Measurements from ENCODE around the gene ATRNL1. TPM values are rescaled to one million over a fixed set of nuclear protein-coding genes. Genes with fewer than 3 reads are reported as not detected.

The ATRNL1 gene
- total and polyA plus RNA-seq, 4 donors: 11.7 to 180 (median 38.5) TPM

- no peak overlapping the region for H3K4me3 ChIP-seq (ENCODE audit: low read depth, low read length)
Measured at GRCh38 chr10:115981081-115981480, 887.9 kb downstream of the ATRNL1 start.

GRCh38 chr10:115982076-115982475, 888.9 kb downstream of the ATRNL1 start:
- WGBS (ENCODE audit: insufficient coverage): 88% methylated on average over 4 of the region's 6 CpGs

More at GRCh38 chr10:115981081-115981480, 887.9 kb downstream of the ATRNL1 start:
- H3K9me3 ChIP-seq (ENCODE audit: control insufficient read depth, insufficient read depth, low read length): no peaks in the 10 kb centered on the region
- no peaks in the 10 kb centered on the region for H3K36me3 ChIP-seq (ENCODE audit: control insufficient read depth, insufficient read depth, low read length)
- H3K27me3 ChIP-seq (ENCODE audit: control insufficient read depth, insufficient read depth, low read length): no peaks in the 10 kb centered on the region
- DNase-seq (ENCODE audit: low read depth in 4 of 6, low spot score in 6 of 6): peak in 2 of 6 donors; percentile 39 to 85
- H3K4me1 ChIP-seq (ENCODE audit: control insufficient read depth, insufficient read depth, low read length): peaks cover 6% of the 10 kb centered on the region
- WGBS (ENCODE audit: insufficient coverage): 20% methylated on average over 6 of the region's 8 CpGs
- no peak overlapping the region for H3K27ac ChIP-seq (ENCODE audit: low read depth, low read length)

GRCh38 chr10:115982526-115982925, 889.4 kb downstream of the ATRNL1 start:
- WGBS (ENCODE audit: insufficient coverage): 81% methylated on average over 2 of the region's 2 CpGs
- DNase-seq (ENCODE audit: low read depth in 4 of 6, low spot score in 6 of 6): no peak
- H3K4me1 ChIP-seq (ENCODE audit: control insufficient read depth, insufficient read depth, low read length): peaks cover 6% of the 10 kb centered on the region
- no peaks in the 10 kb centered on the region for H3K9me3 ChIP-seq (ENCODE audit: control insufficient read depth, insufficient read depth, low read length)
- H3K4me3 ChIP-seq (ENCODE audit: low read depth, low read length): no peak overlapping the region
- H3K27me3 ChIP-seq (ENCODE audit: control insufficient read depth, insufficient read depth, low read length): no peaks in the 10 kb centered on the region
- no peak overlapping the region for H3K27ac ChIP-seq (ENCODE audit: low read depth, low read length)
- H3K36me3 ChIP-seq (ENCODE audit: control insufficient read depth, insufficient read depth, low read length): no peaks in the 10 kb centered on the region

More at GRCh38 chr10:115982076-115982475, 888.9 kb downstream of the ATRNL1 start:
- Histone ChIP-seq H3K9me3 (ENCODE audit: control insufficient read depth, insufficient read depth, low read length) (no peaks in the 10 kb centered on the region), H3K4me3 (ENCODE audit: low read depth, low read length) (no peak overlapping the region), H3K36me3 (ENCODE audit: control insufficient read depth, insufficient read depth, low read length) (no peaks in the 10 kb centered on the region), H3K4me1 (ENCODE audit: control insufficient read depth, insufficient read depth, low read length) (peaks cover 6% of the 10 kb centered on the region), H3K27ac (ENCODE audit: low read depth, low read length) (no peak overlapping the region), H3K27me3 (ENCODE audit: control insufficient read depth, insufficient read depth, low read length) (no peaks in the 10 kb centered on the region)
- DNase-seq (ENCODE audit: low read depth in 4 of 6, low spot score in 6 of 6): no peak

- H3K4me1 ChIP-seq (ENCODE audit: control insufficient read depth, insufficient read depth, low read length): peaks cover 6% of the 10 kb centered on the region
- H3K4me3 ChIP-seq (ENCODE audit: low read depth, low read length): no peak overlapping the region
- no CpG with 5 or more reads among the region's 1 CpG for WGBS (ENCODE audit: insufficient coverage)
- H3K27ac ChIP-seq (ENCODE audit: low read depth, low read length): no peak overlapping the region
- H3K9me3 ChIP-seq (ENCODE audit: control insufficient read depth, insufficient read depth, low read length): no peaks in the 10 kb centered on the region
- no peaks in the 10 kb centered on the region for H3K36me3 ChIP-seq (ENCODE audit: control insufficient read depth, insufficient read depth, low read length)
- no peak for DNase-seq (ENCODE audit: low read depth in 4 of 6, low spot score in 6 of 6)
- no peaks in the 10 kb centered on the region for H3K27me3 ChIP-seq (ENCODE audit: control insufficient read depth, insufficient read depth, low read length)
Measured at GRCh38 chr10:115985786-115986185, 892.6 kb downstream of the ATRNL1 start.

- Histone ChIP-seq H3K36me3 (ENCODE audit: control insufficient read depth, insufficient read depth, low read length) (no peaks in the 10 kb centered on the region), H3K27ac (ENCODE audit: low read depth, low read length) (no peak overlapping the region), H3K9me3 (ENCODE audit: control insufficient read depth, insufficient read depth, low read length) (no peaks in the 10 kb centered on the region), H3K4me1 (ENCODE audit: control insufficient read depth, insufficient read depth, low read length) (peaks cover 4% of the 10 kb centered on the region), H3K4me3 (ENCODE audit: low read depth, low read length) (no peak overlapping the region), H3K27me3 (ENCODE audit: control insufficient read depth, insufficient read depth, low read length) (no peaks in the 10 kb centered on the region)
- DNase-seq (ENCODE audit: low read depth in 4 of 6, low spot score in 6 of 6): no peak
- 100% methylated on average over 2 of the region's 3 CpGs for WGBS (ENCODE audit: insufficient coverage)
Measured at GRCh38 chr10:115988380-115988779, 895.2 kb downstream of the ATRNL1 start.

GRCh38 chr10:115989621-115990020, 896.5 kb downstream of the ATRNL1 start:
- no peaks in the 10 kb centered on the region for H3K9me3 ChIP-seq (ENCODE audit: control insufficient read depth, insufficient read depth, low read length)
- no peak for DNase-seq (ENCODE audit: low read depth in 4 of 6, low spot score in 6 of 6)
- 100% methylated on average over 2 of the region's 3 CpGs for WGBS (ENCODE audit: insufficient coverage)
- no peak overlapping the region for H3K27ac ChIP-seq (ENCODE audit: low read depth, low read length)
- no peak overlapping the region for H3K4me3 ChIP-seq (ENCODE audit: low read depth, low read length)
- H3K27me3 ChIP-seq (ENCODE audit: control insufficient read depth, insufficient read depth, low read length): no peaks in the 10 kb centered on the region
- H3K36me3 ChIP-seq (ENCODE audit: control insufficient read depth, insufficient read depth, low read length): no peaks in the 10 kb centered on the region
- peaks cover 4% of the 10 kb centered on the region for H3K4me1 ChIP-seq (ENCODE audit: control insufficient read depth, insufficient read depth, low read length)

GRCh38 chr10:115992236-115992986, 899.2 kb downstream of the ATRNL1 start:
- Histone ChIP-seq H3K27ac (ENCODE audit: low read depth, low read length) (no peak overlapping the region), H3K27me3 (ENCODE audit: control insufficient read depth, insufficient read depth, low read length) (no peaks in the 10 kb centered on the region), H3K36me3 (ENCODE audit: control insufficient read depth, insufficient read depth, low read length) (no peaks in the 10 kb centered on the region), H3K4me3 (ENCODE audit: low read depth, low read length) (no peak overlapping the region), H3K9me3 (ENCODE audit: control insufficient read depth, insufficient read depth, low read length) (no peaks in the 10 kb centered on the region), H3K4me1 (ENCODE audit: control insufficient read depth, insufficient read depth, low read length) (peaks cover 4% of the 10 kb centered on the region)
- peak in 2 of 6 donors; percentile 62 to 72 for DNase-seq (ENCODE audit: low read depth in 4 of 6, low spot score in 6 of 6)
- WGBS (ENCODE audit: insufficient coverage): 38% methylated on average over 3 of the region's 5 CpGs

GRCh38 chr10:115996031-115996430, 902.9 kb downstream of the ATRNL1 start:
- H3K36me3 ChIP-seq (ENCODE audit: control insufficient read depth, insufficient read depth, low read length): no peaks in the 10 kb centered on the region
- H3K9me3 ChIP-seq (ENCODE audit: control insufficient read depth, insufficient read depth, low read length): peaks cover 3% of the 10 kb centered on the region
- peaks cover 10% of the 10 kb centered on the region for H3K4me1 ChIP-seq (ENCODE audit: control insufficient read depth, insufficient read depth, low read length)
- no peak for DNase-seq (ENCODE audit: low read depth in 4 of 6, low spot score in 6 of 6)
- WGBS (ENCODE audit: insufficient coverage): no CpG with 5 or more reads among the region's 1 CpG
- no peak overlapping the region for H3K27ac ChIP-seq (ENCODE audit: low read depth, low read length)
- H3K27me3 ChIP-seq (ENCODE audit: control insufficient read depth, insufficient read depth, low read length): no peaks in the 10 kb centered on the region
- no peak overlapping the region for H3K4me3 ChIP-seq (ENCODE audit: low read depth, low read length)

- H3K4me1 ChIP-seq (ENCODE audit: control insufficient read depth, insufficient read depth, low read length): peaks cover 10% of the 10 kb centered on the region
- no CpG with 5 or more reads among the region's 2 CpGs for WGBS (ENCODE audit: insufficient coverage)
- H3K36me3 ChIP-seq (ENCODE audit: control insufficient read depth, insufficient read depth, low read length): no peaks in the 10 kb centered on the region
- no peak overlapping the region for H3K4me3 ChIP-seq (ENCODE audit: low read depth, low read length)
- peaks cover 3% of the 10 kb centered on the region for H3K9me3 ChIP-seq (ENCODE audit: control insufficient read depth, insufficient read depth, low read length)
- no peak for DNase-seq (ENCODE audit: low read depth in 4 of 6, low spot score in 6 of 6)
- no peaks in the 10 kb centered on the region for H3K27me3 ChIP-seq (ENCODE audit: control insufficient read depth, insufficient read depth, low read length)
- H3K27ac ChIP-seq (ENCODE audit: low read depth, low read length): no peak overlapping the region
Measured at GRCh38 chr10:115998301-115998700, 905.1 kb downstream of the ATRNL1 start.

All from spinal cord (tissue), 10 donors.